HEK293 (cell line): ENCODE data around the gene TRAPPC6A.

Source experiments
- CTCF ChIP-seq: fragments of 450-650 bp; formaldehyde crosslinking; IDR thresholded peaks from 2 replicates; pipeline ENCODE4 v1.5.1; 2016; ENCODE audit warnings: missing biosample characterization, missing genetic modification characterization
- ELK4 ChIP-seq: IDR thresholded peaks from 2 replicates; pipeline ENCODE4 v1.6.1; 2011; ENCODE audit warnings: mild to moderate bottlenecking, low read depth, low read length, borderline replicate concordance
- GLIS1 ChIP-seq: fragments of 450-650 bp; formaldehyde crosslinking; IDR thresholded peaks from 2 replicates; pipeline ENCODE4 v1.5.1; 2016; ENCODE audit warnings: missing biosample characterization, missing genetic modification characterization
- KLF16 ChIP-seq: fragments of 450-650 bp; formaldehyde crosslinking; IDR thresholded peaks from 2 replicates; pipeline ENCODE4 v1.5.1; 2017; ENCODE audit warnings: missing biosample characterization, missing genetic modification characterization
- PATZ1 ChIP-seq: fragments of 450-650 bp; formaldehyde crosslinking; IDR thresholded peaks from 2 replicates; pipeline ENCODE4 v1.5.1; 2016; ENCODE audit warnings: missing biosample characterization, missing genetic modification characterization
- TRIM28 ChIP-seq: IDR thresholded peaks from 2 replicates; pipeline ENCODE4 v1.6.1; 2011; ENCODE audit warnings: low read length, control low read depth, borderline replicate concordance
- YY1 ChIP-seq: fragments of 450-650 bp; formaldehyde crosslinking; IDR thresholded peaks from 2 replicates; pipeline ENCODE4 v1.5.1; 2018; ENCODE audit warnings: missing biosample characterization, missing genetic modification characterization
- ZNF138 ChIP-seq: fragments of 450-650 bp; formaldehyde crosslinking; IDR thresholded peaks from 2 replicates; pipeline ENCODE4 v1.5.1; 2016; ENCODE audit warnings: missing biosample characterization, missing genetic modification characterization, borderline replicate concordance
- ZNF18 ChIP-seq: fragments of 450-650 bp; formaldehyde crosslinking; IDR thresholded peaks from 2 replicates; pipeline ENCODE4 v1.5.1; 2016; ENCODE audit warnings: missing biosample characterization, missing genetic modification characterization
- ZNF341 ChIP-seq: fragments of 450-650 bp; formaldehyde crosslinking; IDR thresholded peaks from 2 replicates; pipeline ENCODE4; 2016; ENCODE audit warnings: low read depth, missing biosample characterization, missing genetic modification characterization
- ZNF76 ChIP-seq: fragments of 450-650 bp; formaldehyde crosslinking; IDR thresholded peaks from 2 replicates; pipeline ENCODE4; 2016; ENCODE audit warnings: low read depth, missing biosample characterization, missing genetic modification characterization, borderline replicate concordance

GRCh38 chr19:45162608-45163143 is 15.4 kb downstream of the TRAPPC6A start:
- TF ChIP-seq TRIM28 (no peak), CTCF (tag by site-specific recombination) (no peak), ZNF341 (no peak), KLF16 (tag by site-specific recombination) (no peak), ZNF138 (tag by site-specific recombination) (no peak), ZNF76 (tag by site-specific recombination) (no peak), PATZ1 (tag by site-specific recombination) (no peak), ELK4 (no peak), ZNF18 (tag by site-specific recombination) (no peak), YY1 (tag by site-specific recombination) (no peak), GLIS1 (tag by site-specific recombination) (no peak)
